Activated gamma-delta T cell (primary cell): Measurements from ENCODE around the gene OR11H12.
"Not testable (repeated sequence)": the region's sequence is repeated elsewhere in the genome, so short reads cannot be mapped to it uniquely, and the experiment has no call there.

Experiments
- DNase-seq: peaks from one replicate; lab custom pipeline; 2025; lab: John Stamatoyannopoulos, UW
- total RNA-seq, 2 donors: gene quantifications; one replicate each; lab custom pipeline; 2026; lab: John Stamatoyannopoulos, UW

OR11H12 gene, protein sequence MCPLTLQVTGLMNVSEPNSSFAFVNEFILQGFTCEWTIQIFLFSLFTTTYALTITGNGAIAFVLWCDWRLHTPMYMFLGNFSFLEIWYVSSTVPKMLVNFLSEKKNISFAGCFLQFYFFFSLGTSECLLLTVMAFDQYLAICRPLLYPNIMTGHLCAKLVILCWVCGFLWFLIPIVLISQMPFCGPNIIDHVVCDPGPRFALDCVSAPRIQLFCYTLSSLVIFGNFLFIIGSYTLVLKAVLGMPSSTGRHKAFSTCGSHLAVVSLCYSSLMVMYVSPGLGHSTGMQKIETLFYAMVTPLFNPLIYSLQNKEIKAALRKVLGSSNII
- 0 reads per million in 2 donors for total RNA-seq

DNA sequence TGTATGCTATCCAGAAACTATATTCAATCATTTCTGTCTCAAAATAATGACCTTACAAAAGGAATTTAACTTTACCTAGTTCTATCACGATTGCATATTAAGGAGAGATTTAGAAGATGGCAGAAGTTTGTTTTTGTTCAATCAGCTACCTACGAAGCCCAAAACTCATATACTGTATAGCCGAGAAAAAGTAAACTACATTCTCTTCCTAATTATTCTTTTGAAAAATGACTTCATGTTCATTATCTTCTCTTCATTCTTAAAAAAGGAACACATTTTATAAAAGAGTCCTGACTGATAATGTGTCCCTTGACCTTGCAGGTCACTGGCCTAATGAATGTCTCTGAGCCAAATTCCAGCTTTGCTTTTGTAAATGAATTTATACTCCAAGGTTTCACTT lies at the start of gene OR11H12:
OR11H12 (plus strand) TSS at position 301 of the 400 bp plus-strand sequence; CDS start at position 301, 0 bp downstream.
- not testable (repeated sequence) for DNase-seq

- not testable (repeated sequence) for DNase-seq
These were observed 18.0 kb upstream of the OR11H12 start for GRCh38 chr14:18582908-18583307.

GRCh38 chr14:18626610-18627213 lies 25.8 kb downstream of the OR11H12 start:
- not testable (repeated sequence) for DNase-seq

GRCh38 chr14:18636066-18636465 lies 35.1 kb downstream of the OR11H12 start:
- not testable (repeated sequence) for DNase-seq

- DNase-seq = not testable (repeated sequence)
These were observed 37.1 kb downstream of the OR11H12 start for GRCh38 chr14:18638032-18638431.

DNA sequence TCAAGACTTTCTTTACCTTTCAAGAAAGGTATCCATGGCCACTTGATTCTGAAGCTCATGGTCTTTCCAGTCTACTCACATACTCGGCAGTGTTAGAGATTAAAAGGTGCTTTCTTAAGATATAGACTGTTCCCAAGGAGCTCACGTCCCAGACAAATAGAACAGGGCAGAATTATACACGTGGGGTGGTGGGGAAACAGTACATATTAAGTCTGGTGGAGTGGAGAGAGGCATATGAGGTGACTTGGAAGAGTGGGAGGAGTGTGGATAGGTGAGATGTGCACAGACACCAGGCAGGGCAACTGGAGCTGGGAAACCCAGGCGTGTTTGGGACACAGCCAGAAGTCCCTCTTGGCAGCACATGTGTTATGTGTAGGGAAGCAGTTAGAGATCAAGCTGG lies 37.9 kb downstream of the OR11H12 start:
- DNase-seq = not testable (repeated sequence)

DNA sequence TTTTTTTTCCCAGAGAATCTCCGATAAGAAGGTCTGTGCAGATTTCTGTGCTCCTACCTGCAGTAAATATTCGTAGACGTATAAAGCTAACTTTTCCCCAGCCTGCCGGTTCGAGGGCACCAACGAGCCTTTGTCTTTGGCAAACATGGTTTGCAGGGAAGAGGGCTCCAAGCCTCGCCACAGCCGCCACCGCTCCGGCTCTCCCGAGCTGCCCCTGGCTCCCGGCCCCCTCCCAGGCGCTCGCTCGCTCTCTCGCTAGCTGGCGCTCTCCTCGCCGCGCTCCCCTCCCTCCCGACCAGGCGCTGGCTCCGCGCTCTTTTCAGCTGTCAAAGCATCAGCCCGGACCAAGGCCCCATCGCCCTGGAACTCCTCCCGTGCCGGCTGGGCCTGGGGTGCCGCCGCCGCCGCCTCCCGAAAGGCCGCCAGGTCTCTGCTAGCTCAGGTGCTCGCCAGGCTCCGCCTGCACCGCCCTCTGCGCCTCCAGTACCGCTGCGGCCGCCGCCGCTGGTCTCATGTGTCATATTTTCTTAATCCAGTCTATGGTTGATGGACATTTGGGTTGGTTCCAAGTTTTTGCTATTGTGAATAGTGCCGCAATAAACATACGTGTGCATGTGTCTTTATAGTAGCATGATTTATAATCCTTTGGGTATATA lies 45.3 kb downstream of the OR11H12 start:
- DNase-seq = not testable (repeated sequence)
